C4-2B (cell line): Measurements from ENCODE around the gene IGF2R.
"Not testable (repeated sequence)": the region's sequence is repeated elsewhere in the genome, so short reads cannot be mapped to it uniquely, and the experiment has no call there.

Source experiments
- ZFX ChIP-seq: fragments of 450-650 bp; IDR thresholded peaks from 2 replicates; pipeline ENCODE4 v1.6.1; 2017
- TF ChIP-seq, protein P1 (sequence below): fragments of 450-650 bp; conservative IDR thresholded peaks from 2 replicates; pipeline ENCODE4 v1.5.1; 2017; ENCODE audit warnings: mild to moderate bottlenecking

GRCh38 chr6:160134337-160134751 lies 165.5 kb downstream of the IGF2R start:
- not testable (repeated sequence) for TF ChIP-seq ZFX
- TF ChIP-seq, protein P1, sequence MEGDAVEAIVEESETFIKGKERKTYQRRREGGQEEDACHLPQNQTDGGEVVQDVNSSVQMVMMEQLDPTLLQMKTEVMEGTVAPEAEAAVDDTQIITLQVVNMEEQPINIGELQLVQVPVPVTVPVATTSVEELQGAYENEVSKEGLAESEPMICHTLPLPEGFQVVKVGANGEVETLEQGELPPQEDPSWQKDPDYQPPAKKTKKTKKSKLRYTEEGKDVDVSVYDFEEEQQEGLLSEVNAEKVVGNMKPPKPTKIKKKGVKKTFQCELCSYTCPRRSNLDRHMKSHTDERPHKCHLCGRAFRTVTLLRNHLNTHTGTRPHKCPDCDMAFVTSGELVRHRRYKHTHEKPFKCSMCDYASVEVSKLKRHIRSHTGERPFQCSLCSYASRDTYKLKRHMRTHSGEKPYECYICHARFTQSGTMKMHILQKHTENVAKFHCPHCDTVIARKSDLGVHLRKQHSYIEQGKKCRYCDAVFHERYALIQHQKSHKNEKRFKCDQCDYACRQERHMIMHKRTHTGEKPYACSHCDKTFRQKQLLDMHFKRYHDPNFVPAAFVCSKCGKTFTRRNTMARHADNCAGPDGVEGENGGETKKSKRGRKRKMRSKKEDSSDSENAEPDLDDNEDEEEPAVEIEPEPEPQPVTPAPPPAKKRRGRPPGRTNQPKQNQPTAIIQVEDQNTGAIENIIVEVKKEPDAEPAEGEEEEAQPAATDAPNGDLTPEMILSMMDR: not testable (repeated sequence)
